ENCODE data around the gene FAM98B.

The FAM98B gene

GRCh38 chr15:38508647-38509046, 54.7 kb downstream of the FAM98B start:
- DNase-seq, result no peak

GRCh38 chr15:38509152-38509551, 55.2 kb downstream of the FAM98B start:
- DNase-seq, result no peak

- no peak for DNase-seq
Observed at GRCh38 chr15:38512901-38513300, 59.0 kb downstream of the FAM98B start.

GRCh38 chr15:38514601-38515000, 60.7 kb downstream of the FAM98B start:
- no peak for DNase-seq

GRCh38 chr15:38516626-38517025, 62.7 kb downstream of the FAM98B start:
- DNase-seq, result no peak

- no peak for DNase-seq
Observed at GRCh38 chr15:38517312-38517975, 63.5 kb downstream of the FAM98B start.

GRCh38 chr15:38518084-38518483, 64.2 kb downstream of the FAM98B start:
- no peak for DNase-seq

- DNase-seq, result no peak
Observed at GRCh38 chr15:38520035-38520434, 66.1 kb downstream of the FAM98B start.

- DNase-seq, result no peak
Observed at GRCh38 chr15:38521316-38521715, 67.4 kb downstream of the FAM98B start.

GRCh38 chr15:38522922-38523321, 69.0 kb downstream of the FAM98B start:
- no peak for DNase-seq

GRCh38 chr15:38524156-38524555, 70.2 kb downstream of the FAM98B start:
- no peak for DNase-seq

GRCh38 chr15:38525489-38525888, 71.6 kb downstream of the FAM98B start:
- DNase-seq, result no peak

GRCh38 chr15:38526158-38526557, 72.2 kb downstream of the FAM98B start:
- DNase-seq, result no peak

- no peak for DNase-seq
Observed at GRCh38 chr15:38528294-38528693, 74.4 kb downstream of the FAM98B start.

GRCh38 chr15:38530113-38530512, 76.2 kb downstream of the FAM98B start:
- DNase-seq, result no peak

GRCh38 chr15:38531509-38531908, 77.6 kb downstream of the FAM98B start:
- DNase-seq, result no peak

- DNase-seq, result no peak
Observed at GRCh38 chr15:38532728-38533127, 78.8 kb downstream of the FAM98B start.

- no peak for DNase-seq
Observed at GRCh38 chr15:38533416-38533915, 79.5 kb downstream of the FAM98B start.

GRCh38 chr15:38533926-38534325, 80.0 kb downstream of the FAM98B start:
- no peak for DNase-seq

- DNase-seq, result no peak
Observed at GRCh38 chr15:38534691-38535090, 80.8 kb downstream of the FAM98B start.

GRCh38 chr15:38535491-38536200, 81.7 kb downstream of the FAM98B start:
- no peak for DNase-seq

- no peak for DNase-seq
Observed at GRCh38 chr15:38536201-38536676, 82.3 kb downstream of the FAM98B start.
